H54 (cell line): Measurements from ENCODE around the gene PTPRG.
A peak's percentile ranks its signal among the peaks of the same experiment; 100 is the strongest.
"Not testable (repeated sequence)": the region's sequence is repeated elsewhere in the genome, so short reads cannot be mapped to it uniquely, and the experiment has no call there.

ENCODE experiments used
- DNase-seq: peaks from one replicate; pipeline ENCODE4 v3.0.0; 2011; ENCODE audit warnings: low spot score, mixed read lengths; ENCODE audit not compliant: insufficient read length
- FAIRE-seq: peaks from 3 replicates; lab custom pipeline; 2011; peaks lifted over from hg19 to GRCh38; lab: Jason Lieb, UNC
- POLR2A ChIP-seq: IDR thresholded peaks from 2 replicates; pipeline ENCODE4 v1.6.1; 2011; ENCODE audit warnings: low read depth, mild to moderate bottlenecking, low read length

The PTPRG gene

DNA sequence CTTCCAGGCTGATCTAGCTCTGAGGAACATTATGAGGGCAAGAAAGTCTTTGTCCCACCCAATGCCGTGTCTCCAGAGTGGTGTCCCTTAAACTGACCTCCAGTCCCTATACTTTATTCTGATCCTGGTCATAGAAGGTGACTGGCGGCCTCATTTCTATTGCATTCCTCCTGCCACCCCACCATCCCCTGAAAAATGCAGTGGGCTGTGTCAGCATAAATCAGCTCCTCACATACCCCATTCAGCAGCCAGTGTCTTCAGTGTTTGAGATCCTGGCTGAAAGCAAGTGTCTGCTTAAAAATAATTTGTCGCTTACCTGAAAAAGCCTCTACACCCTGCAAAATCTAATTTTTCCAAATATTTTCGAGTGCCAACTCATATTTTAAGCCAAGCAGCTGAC lies 465.9 kb downstream of the PTPRG start:
- no peak for DNase-seq
- FAIRE-seq = no peak
- no peak for TF ChIP-seq POLR2A

DNA sequence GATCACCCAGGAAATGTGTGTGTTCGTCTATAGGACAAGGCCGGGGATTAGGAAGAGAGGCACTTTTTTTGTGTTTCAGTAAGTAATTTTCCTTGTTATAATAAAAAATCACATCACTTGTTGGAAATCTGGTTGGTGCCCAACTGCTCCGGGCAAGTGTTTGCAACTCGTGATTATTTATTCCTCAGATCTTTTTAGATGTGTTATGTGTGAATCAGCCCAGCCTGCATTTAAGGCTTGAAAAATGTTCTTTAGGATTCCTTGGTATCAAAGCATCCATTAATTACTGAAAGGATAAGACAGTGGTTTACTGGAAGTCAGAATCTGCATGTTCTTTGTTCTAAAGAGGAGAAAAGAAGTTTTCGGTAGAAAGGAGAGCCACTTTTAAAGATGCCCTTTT lies 466.4 kb downstream of the PTPRG start:
- no peak for DNase-seq
- no peak for TF ChIP-seq POLR2A
- no peak for FAIRE-seq

DNA sequence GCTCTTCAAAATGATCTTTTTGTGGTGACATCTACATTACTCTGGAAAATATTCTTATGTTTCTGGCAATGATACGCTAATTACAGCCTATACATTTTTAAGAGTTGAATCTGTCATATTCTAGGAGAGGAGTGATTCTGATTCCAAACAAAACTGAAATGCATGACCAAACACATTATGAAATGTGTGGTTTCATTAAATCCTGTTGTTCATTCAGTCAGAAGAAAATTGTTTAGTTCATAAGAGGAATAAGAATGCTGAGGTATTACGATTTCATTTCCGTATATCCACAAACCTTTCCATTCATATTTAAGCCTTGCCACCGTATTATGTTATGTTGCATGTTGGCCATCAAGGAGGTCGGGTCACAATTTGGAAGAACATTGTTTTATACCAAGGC lies 466.9 kb downstream of the PTPRG start:
- FAIRE-seq (no peak), DNase-seq (no peak)
- TF ChIP-seq POLR2A = no peak

DNA sequence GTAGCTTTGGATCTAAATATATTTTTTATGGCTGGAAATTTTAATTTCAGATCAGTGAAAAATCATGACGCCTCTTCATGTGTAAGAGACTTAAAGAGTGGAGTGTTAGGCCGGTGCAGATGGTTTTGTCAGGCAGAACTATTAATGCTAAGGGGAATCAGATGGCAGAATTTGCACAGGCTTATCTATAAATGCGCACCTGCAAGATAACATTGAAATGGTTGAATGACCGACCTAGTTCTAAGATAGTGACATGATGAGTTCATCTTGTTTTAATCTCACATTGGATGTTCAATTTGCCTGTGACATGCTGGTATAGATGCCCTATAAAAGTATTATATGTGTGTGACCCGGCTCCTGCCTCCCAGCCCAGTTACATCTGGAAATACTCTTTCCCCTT lies 471.4 kb downstream of the PTPRG start:
- FAIRE-seq = no peak
- TF ChIP-seq POLR2A = no peak
- DNase-seq = no peak

DNA sequence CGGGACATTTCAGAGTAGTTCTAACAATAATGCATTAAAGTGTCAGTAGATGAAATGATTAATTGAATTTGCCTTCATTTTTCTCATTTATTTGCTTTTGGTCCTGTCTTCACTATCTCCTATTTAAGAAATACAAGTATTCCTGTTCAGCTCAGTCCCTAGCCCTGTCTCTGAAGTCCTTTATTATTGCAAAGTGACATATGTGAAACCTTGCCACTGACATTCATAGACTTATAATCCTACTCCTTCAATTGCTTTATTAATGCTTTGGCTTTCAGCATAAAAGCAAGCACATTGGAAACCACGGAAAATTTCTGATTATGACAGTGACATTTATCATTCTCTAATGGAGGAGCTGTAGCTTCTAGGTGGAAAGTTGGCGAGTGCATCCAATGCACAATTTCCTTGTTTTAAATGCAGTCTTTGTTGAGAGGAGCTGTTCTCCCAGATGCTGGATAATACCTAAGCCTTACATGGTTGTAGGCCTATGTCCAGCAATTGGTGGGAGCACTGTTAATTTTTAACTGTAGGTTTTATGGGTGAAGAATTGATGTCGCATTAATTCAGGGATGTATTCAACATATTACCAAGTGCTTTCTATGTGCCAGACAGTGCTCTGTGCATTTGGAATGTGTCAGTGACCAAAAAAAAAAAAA lies 474.2 kb downstream of the PTPRG start:
- no peak for FAIRE-seq
- no peak for TF ChIP-seq POLR2A
- no peak for DNase-seq

DNA sequence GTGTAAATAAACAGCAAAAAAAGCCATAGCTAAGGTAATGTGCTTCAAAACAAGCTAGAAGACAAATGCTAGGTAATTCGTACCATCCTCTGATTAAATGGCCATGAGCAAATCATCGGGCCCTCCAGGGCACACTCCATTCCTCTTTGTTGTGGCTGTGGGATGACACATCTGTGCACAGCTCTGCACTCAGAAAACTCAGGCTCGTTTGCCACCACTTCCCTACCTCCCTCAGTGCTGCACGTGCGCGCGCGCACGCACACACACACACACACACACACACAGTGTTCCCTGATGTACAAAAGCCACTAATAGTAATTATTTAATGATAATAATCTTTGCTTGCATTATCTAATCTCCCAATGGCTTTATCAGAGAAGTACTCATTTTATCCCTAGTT lies 475.4 kb downstream of the PTPRG start:
- DNase-seq = no peak
- no peak for TF ChIP-seq POLR2A
- FAIRE-seq = no peak

DNA sequence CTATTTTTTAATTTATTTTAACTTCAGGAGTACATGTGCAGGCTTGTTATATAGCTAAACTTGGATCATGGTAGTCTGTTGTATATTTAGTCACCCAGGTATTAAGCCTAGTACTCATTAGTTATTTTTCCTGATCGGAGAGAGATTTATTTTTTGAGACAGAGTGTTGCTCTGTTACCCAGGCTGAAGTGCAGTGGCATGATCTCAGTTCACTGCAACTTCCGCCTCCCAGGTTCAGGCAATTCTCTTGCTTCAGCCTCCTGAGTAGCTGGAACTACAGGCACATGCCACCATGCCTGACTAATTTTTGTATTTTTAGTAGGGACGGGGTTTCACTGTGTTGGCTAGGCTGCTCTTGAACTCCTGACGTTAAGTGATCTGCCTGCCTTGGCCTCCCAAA lies 477.4 kb downstream of the PTPRG start:
- not testable (repeated sequence) for DNase-seq, FAIRE-seq

DNA sequence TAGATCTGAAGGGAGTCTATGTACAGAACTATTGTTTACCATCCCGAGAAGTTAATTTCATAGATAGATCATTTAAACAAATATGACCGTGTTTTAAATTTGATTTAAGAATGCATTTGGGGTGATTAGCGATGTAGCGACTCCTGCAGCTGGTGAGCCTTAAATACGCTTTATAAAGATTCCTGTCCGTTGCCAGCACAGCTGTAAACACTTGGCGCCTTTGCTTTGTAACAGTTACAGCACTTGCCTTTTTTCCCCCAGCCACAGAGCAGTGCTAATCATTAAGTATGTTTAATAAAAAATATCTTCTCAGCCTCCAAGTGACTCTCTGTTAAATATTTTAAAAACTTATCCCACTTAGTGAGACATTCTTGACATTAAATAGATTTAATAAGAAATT lies 478.2 kb downstream of the PTPRG start:
- DNase-seq = no peak
- TF ChIP-seq POLR2A = no peak
- FAIRE-seq = no peak

DNA sequence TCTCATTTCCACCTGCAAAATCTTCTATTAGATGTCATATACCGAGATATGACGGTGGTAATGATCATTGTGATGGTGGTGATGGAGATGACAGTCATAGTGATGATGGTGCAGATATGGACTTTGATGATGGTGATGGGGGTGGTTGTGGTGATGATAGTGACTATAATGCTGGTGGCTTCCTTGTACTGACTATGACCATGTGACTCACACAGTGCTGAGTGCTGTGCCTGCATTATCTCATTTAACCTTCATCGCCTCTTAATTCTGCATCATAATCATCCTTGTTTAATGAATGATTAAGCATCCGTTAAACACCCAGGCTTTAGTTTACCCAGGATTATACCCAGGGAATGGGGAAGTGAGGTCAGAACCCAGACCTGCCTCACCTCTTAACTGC lies 480.3 kb downstream of the PTPRG start:
- DNase-seq (no peak), FAIRE-seq (no peak)
- no peak for TF ChIP-seq POLR2A

DNA sequence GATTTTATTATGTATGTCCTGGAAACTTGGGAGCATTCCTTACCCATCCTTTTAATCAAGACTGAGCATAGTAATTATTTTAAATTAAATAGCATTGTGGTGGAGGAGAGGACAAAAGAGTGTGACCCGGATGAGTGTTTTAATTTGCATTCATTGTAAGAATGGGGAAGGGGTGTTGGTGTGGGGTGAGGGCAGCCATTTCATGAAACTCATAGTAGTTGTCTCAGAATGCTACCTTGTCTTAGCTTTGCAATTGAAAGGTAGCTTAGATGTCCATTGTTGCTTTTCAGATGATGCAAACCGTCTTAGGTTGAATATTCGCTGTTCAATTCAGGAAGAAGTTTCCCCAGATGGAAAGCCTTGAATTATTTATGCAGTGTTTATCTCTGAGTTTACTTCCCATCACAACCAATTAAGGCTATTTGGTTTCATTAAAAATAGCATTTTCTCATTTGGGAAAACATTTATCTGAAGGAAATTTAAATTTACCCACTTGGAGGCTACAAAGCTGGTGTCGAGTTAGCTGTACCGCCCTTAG lies 483.6 kb downstream of the PTPRG start:
- no peak for TF ChIP-seq POLR2A
- no peak for FAIRE-seq

DNA sequence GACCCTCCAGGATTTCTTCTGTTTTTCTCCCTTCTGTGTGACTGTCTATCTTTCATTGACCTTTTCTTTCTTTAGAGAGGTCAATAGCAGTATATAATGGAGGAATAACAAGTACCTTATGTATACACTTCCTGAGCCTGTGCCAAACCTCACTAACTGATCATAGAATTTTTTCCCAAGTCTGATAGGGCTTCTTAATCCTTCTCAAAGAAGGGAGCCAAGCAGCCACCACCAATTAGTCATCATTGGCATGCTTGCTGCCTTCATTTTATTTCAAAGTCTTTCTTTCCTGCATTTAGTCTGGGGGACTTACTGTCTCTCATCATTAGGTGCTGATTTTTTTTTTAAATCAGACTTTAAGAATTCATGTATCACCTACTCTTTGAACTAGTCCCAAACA lies 485.0 kb downstream of the PTPRG start:
- TF ChIP-seq POLR2A = no peak
- no peak for FAIRE-seq
- DNase-seq = peak; percentile 6

More for the DNA sequence above, 483.6 kb downstream of the PTPRG start:
- DNase-seq = no peak

DNA sequence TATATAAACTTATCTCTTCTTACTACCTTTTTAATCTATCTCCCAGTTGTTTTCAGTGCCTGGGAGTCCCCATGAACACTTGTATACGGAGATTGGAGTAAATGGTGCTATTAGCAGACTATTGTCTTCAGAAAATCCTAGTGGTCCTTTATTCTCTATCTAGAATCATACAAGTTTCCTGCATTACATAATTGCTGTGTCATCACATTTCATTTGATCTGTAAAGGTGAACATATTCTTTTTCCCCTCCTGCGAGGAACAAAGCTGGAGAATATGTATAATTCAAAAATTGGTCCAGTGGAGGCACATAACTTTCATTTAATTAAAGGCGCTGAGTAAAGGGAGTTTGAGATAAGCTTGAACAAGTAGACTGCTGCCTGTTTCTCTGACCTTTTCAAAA lies 487.2 kb downstream of the PTPRG start:
- no peak for DNase-seq
- FAIRE-seq = no peak
- TF ChIP-seq POLR2A = no peak

DNA sequence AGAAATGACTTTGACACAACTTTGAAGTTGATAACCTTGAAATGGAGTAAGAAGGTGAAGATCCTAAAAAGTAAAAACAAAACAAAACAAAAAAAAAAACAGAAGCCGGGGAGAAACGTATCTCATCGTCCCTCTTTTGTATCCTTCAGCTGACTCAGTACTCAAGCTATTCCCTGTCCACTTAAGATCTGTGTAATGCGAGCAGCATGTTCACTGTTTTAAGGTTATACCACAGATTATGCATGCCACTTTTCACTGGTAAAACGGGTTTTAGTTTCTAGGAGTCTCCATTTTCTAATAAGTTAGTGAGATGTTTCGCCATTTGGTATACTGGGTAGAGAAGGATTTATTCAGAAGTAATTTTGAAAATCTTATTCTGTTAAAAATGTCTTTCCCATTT lies 487.7 kb downstream of the PTPRG start:
- no peak for DNase-seq
- peak; percentile 74 for FAIRE-seq
- TF ChIP-seq POLR2A = no peak

DNA sequence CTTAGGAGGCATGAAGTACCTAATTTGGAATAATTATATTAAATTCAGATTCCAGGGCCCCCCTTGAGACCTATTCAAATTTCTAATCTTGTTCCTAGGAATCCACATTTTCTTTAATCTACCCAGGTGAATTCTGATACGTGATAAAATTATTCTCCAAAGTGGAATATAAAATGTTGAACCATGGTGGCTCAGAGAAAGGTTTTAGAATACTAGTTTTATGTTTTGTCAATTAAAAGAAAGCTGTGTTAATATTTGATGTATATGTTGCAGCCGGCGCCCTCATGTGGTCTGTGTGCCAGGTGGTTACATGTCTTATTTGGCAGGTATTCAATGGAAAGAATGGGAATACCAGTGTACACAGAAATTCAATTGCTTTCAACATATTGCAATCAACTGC lies 490.1 kb downstream of the PTPRG start:
- TF ChIP-seq POLR2A = no peak
- FAIRE-seq (peak; percentile 67), DNase-seq (no peak)

DNA sequence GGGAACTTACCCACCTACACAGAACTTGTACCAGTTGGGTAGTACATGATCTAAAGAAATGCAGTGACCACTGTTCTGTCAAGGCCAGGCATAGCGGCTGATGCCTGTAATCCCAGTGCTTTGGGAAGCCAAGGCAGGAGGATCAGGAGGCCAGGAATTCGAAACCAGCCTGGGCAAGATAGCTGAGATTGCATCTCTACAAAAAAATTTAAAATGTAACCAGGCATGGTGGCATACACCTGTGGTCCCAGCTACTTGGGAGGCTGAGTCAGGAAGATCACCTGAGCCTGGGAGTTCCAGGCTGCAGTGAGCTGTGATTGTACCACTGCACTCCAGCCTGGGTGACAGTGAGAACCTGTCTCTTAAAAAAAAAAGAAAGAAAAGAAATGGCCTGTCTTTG lies 491.0 kb downstream of the PTPRG start:
- FAIRE-seq (no peak), DNase-seq (no peak)
- TF ChIP-seq POLR2A = no peak
